Natural killer cell (primary cell): ENCODE data around the gene ITGAE. TPM values are rescaled to one million over a fixed set of nuclear protein-coding genes. Genes with fewer than 3 reads are reported as not detected.
A peak's percentile ranks its signal among the peaks of the same experiment; 100 is the strongest.

Experiments used
- ATAC-seq, 3 donors: fragments of 150-1000 bp in 2 of 3; fragments of 200-7000 bp in 1 of 3; cut with Tn5 transposase; 1 replicate in 1 of 3; 2 replicates in 2 of 3; pipeline ENCODE4 v1.10.0; 2021; ENCODE audit warnings: mild to moderate bottlenecking in 2 of 3, moderate library complexity in 2 of 3
- DNase-seq, 2 donors: peaks; one replicate each; pipeline versions ENCODE4 v3.0.0 to v3.0.0-alpha.2; 2013 to 2021; ENCODE audit warnings: mixed read lengths in 1 of 2
- H3K27ac ChIP-seq: one replicate; pipeline ENCODE4 v1.5.1; 2013; ENCODE audit warnings: mild to moderate bottlenecking, low read length
- H3K27me3 ChIP-seq: one replicate; pipeline ENCODE4 v1.6.1; 2013; ENCODE audit warnings: low read length; ENCODE audit not compliant: control insufficient read depth, insufficient read depth
- H3K36me3 ChIP-seq: one replicate; pipeline ENCODE4 v1.6.1; 2013; ENCODE audit warnings: low read length; ENCODE audit not compliant: control insufficient read depth, insufficient read depth
- H3K4me1 ChIP-seq: one replicate; pipeline ENCODE4 v1.6.1; 2013; ENCODE audit warnings: low read length; ENCODE audit not compliant: control insufficient read depth, insufficient read depth
- H3K4me3 ChIP-seq: one replicate; pipeline ENCODE4 v1.5.1; 2013; ENCODE audit warnings: low read length
- H3K9me3 ChIP-seq: one replicate; pipeline ENCODE4 v1.6.1; 2013; ENCODE audit warnings: low read length; ENCODE audit not compliant: control insufficient read depth, insufficient read depth
- H3K27ac Mint-ChIP-seq, 2 donors: one replicate each; pipeline ENCODE4 v1.8.0; 2022; ENCODE audit warnings: mild to moderate bottlenecking in 2 of 2, mixed read lengths in 2 of 2, moderate library complexity in 1 of 2
- H3K27me3 Mint-ChIP-seq, 2 donors: one replicate each; pipeline ENCODE4 v1.8.0; 2022; ENCODE audit warnings: low read depth in 2 of 2, mixed read lengths in 2 of 2
- H3K36me3 Mint-ChIP-seq: one replicate; pipeline ENCODE4 v1.8.0; 2022; ENCODE audit warnings: mixed read lengths
- H3K4me1 Mint-ChIP-seq, 2 donors: one replicate each; pipeline ENCODE4 v1.8.0; 2022; ENCODE audit warnings: mixed read lengths in 2 of 2
- H3K4me3 Mint-ChIP-seq: one replicate; pipeline ENCODE4 v1.8.0; 2022; ENCODE audit warnings: mild to moderate bottlenecking, moderate library complexity, mixed read lengths
- H3K9me3 Mint-ChIP-seq, 2 donors: one replicate each; pipeline ENCODE4 v1.8.0; 2022; ENCODE audit warnings: mixed read lengths in 2 of 2
- CTCF ChIP-seq: fragments of 200-600 bp; IDR thresholded peaks from one replicate; pipeline ENCODE4 v1.8.0; 2022; ENCODE audit warnings: antibody characterized with exemption
- WGBS: methylation state at CpG from one replicate; pipeline ENCODE4 v1.1.7; 2013; ENCODE audit warnings: missing lambda C conversion rate; ENCODE audit not compliant: insufficient coverage; 5-methylcytosine and 5-hydroxymethylcytosine counted together
- intact Hi-C: fragments of 100-400 bp; cut with micrococcal nuclease; formaldehyde crosslinking; loops from one replicate; pipeline ENCODE4 v1.14.2; 2022
- total RNA-seq, 4 donors: library from RNA; stranded (reverse); fragments of 120-200 nt in 1 of 4; gene quantifications; one replicate each; pipeline versions ENCODE4 v1.2.3 to v1.2.4, GENCODE V29; 2013 to 2022

Gene ITGAE
- total RNA-seq, 3 donors from 2014 or later (not counting 1 experiment from before 2014, with no cell fraction given), result 12.8 to 13.8 (median 13.8) TPM

- H3K9me3 Mint-ChIP-seq, result no peaks in the 10 kb centered on the region
- H3K4me1 ChIP-seq, result peaks cover 21% of the 10 kb centered on the region
- intact Hi-C loops, result no loop called here
- H3K9me3 ChIP-seq, result no peaks in the 10 kb centered on the region
- H3K27me3 ChIP-seq, result no peaks in the 10 kb centered on the region
- TF ChIP-seq CTCF, result no peak
- peak overlapping the region; percentile 99 for H3K4me3 ChIP-seq
- no peaks in the 10 kb centered on the region for H3K36me3 ChIP-seq
- DNase-seq (no peak), ATAC-seq (no peak)
- H3K4me3 Mint-ChIP-seq, result peak overlapping the region; percentile 94
- H3K36me3 Mint-ChIP-seq, result no peaks in the 10 kb centered on the region
- H3K4me1 Mint-ChIP-seq, result peaks cover 8 to 17% of the 10 kb centered on the region in 2 donors
- H3K27ac ChIP-seq, result peak overlapping the region; percentile 84
- no peaks in the 10 kb centered on the region for H3K27me3 Mint-ChIP-seq
- under 1% methylated on average over 32 of the region's 32 CpGs for WGBS
- H3K27ac Mint-ChIP-seq, result peak overlapping the region; percentile 88 to 93
These were observed 132.0 kb downstream of the ITGAE start for GRCh38 chr17:3669085-3669347.

GRCh38 chr17:3668279-3669084, 132.5 kb downstream of the ITGAE start, which contains the start of the genes EMC6 and TAX1BP3:
TSS of gene EMC6 (plus strand) at chr17:3668812. CDS start at chr17:3669147, 335 bp downstream.
TSS of gene TAX1BP3 (minus strand) at chr17:3668578. CDS start at chr17:3668526, 52 bp downstream.
- Mint-ChIP-seq H3K36me3 (no peaks in the 10 kb centered on the region), H3K4me1 (peaks cover 8 to 17% of the 10 kb centered on the region in 2 donors), H3K9me3 (no peaks in the 10 kb centered on the region), H3K4me3 (peak within 1 kb of the TSS; percentile 94), H3K27me3 (no peaks in the 10 kb centered on the region), H3K27ac (peak within 1 kb of the TSS; percentile 88 to 93)
- Histone ChIP-seq H3K9me3 (no peaks in the 10 kb centered on the region), H3K36me3 (no peaks in the 10 kb centered on the region), H3K27me3 (no peaks in the 10 kb centered on the region), H3K27ac (peak within 1 kb of the TSS; percentile 84), H3K4me1 (peaks cover 21% of the 10 kb centered on the region), H3K4me3 (peak within 1 kb of the TSS; percentile 99)
- DNase-seq (peak; percentile 99 to 100), ATAC-seq (peak; percentile 92 to 97 (median 93))
- TF ChIP-seq CTCF, result no peak
- intact Hi-C loops, result loop anchor here (1.0 kb wide), 1 partner anchor 32 kb away; the partner anchor contains the start of genes CTNS and SHPK
- under 1% methylated on average over 89 of the region's 89 CpGs for WGBS

GRCh38 chr17:3667366-3668278, 133.4 kb downstream of the ITGAE start:
- no peak for TF ChIP-seq CTCF
- intact Hi-C loops, result loop anchor here (1.0 kb wide), 1 partner anchor 31 kb away; the partner anchor contains the start of genes CTNS and SHPK
- H3K27ac ChIP-seq, result no peak overlapping the region
- peaks cover 21% of the 10 kb centered on the region for H3K4me1 ChIP-seq
- Mint-ChIP-seq H3K4me3 (peak overlapping the region; percentile 84), H3K27ac (peak overlapping the region in 1 of 2 donors; percentile 93), H3K4me1 (peaks cover 8 to 17% of the 10 kb centered on the region in 2 donors), H3K27me3 (no peaks in the 10 kb centered on the region), H3K36me3 (no peaks in the 10 kb centered on the region), H3K9me3 (no peaks in the 10 kb centered on the region)
- no peaks in the 10 kb centered on the region for H3K9me3 ChIP-seq
- peak overlapping the region; percentile 99 for H3K4me3 ChIP-seq
- ATAC-seq (peak; percentile 0 to 3 (median 1)), DNase-seq (peak in 1 of 2 donors; percentile 22)
- H3K27me3 ChIP-seq, result no peaks in the 10 kb centered on the region
- no peaks in the 10 kb centered on the region for H3K36me3 ChIP-seq
- WGBS, result 17% methylated on average over 39 of the region's 39 CpGs
